NCI-H2227 (cell line): ENCODE measurements around the gene SUMO3.

Experiments used
- DNase-seq: peaks from one replicate; lab custom pipeline; 2025; ENCODE audit not compliant: unreplicated experiment; lab: John Stamatoyannopoulos, UW

The SUMO3 gene

DNA sequence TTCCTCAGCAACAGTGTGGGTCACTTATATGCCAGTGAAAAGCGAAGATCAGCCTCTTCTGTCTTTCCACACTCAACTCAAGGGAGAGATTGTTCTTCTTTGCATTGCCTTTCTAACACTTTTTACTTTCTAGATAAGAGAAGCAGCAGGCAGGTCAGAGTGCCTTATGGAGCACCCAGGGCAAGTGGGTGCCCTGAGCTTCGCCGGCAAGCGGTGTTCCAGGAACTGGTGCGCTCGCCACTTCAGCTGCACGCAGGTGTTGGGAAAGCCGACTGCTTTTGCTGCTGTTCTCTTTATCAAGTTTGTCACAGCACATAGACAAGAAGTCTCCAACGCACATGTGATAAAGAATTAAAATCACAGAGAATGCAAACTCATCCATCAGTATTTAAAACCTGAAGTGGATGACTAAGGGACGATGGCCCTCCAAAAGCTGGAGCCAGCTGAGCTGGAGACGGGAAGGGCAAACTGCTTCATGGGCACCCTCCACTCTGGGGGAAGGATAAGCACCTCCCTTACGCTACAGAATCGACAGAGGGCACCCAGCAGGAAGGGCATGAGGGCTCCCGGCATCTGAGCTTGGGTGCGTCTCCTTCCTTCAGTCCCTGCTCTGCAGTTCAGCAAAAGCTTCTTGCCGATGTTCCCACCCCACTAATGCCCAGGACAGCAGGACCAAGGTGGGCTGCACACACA is 36.9 kb downstream of the SUMO3 start:
- DNase-seq, result no peak

DNA sequence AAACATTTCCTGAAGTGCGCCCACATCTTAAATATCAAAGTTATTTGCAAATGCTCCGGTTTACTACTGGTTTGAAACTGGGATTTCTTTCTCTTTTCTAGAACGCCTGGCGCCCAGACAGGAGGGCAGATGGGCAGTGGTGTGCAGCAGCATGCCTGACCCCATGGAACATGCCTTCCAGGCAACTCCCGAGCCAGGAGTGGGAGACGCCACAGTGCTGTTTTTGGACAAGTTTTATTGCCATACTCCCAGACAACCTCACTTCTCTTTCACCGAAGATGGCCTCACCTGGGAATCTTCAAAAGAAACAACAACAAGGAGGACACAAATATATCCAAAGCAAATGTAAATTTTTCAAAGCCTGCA is 37.7 kb downstream of the SUMO3 start:
- DNase-seq, result no peak

DNA sequence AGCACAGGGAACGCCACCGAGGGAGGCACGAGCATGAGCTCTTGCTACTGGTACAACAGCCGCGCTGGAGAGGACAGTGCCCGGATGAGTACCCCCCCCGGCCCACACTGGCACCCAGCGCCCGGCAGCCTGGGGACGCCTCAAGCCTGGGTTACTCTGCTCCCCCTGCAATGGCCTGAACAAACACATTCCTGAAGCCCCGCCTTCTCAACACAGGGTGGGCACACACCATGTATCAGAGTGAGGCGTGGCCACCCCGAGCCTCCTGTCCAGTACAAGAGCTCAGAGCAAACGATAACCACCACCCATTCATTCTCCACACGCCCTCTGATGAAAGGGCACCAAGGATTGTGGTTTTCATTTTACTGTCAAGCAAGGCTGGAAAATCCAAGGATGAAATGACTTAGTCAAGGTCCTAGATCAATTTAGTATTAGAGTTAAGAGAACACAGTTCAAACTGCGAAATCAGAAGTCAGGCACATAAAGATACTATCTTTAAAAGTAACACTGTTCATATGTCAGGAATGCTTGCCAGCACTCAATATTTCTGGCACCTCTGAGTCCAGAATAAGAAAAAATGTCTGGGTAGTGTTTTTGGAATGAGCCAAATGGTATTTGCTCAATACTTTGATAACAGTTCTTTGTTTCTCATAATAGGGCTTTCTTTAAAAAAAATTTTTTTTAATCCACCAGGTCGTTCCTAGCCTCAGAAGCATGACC is 38.3 kb downstream of the SUMO3 start:
- no peak for DNase-seq

DNA sequence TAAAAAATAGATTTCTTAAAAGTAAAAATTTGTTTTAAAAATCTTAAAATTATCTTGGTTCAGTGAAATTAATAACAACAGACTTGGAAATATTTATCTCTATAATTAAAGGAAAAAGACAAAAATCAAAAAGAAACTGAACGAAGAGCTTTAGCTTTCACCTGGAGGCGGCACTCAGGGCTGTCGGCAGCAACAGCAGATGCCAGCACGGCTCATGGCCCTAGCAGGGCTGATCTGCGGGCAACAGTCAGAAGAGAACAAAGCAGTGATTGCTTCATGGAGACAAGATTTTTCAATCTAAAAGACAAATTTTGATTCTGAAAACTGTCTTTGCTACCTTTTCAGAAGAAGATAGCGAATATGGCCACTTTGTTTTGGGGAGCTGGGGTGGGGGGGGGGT is 38.9 kb downstream of the SUMO3 start:
- DNase-seq, result no peak

DNA sequence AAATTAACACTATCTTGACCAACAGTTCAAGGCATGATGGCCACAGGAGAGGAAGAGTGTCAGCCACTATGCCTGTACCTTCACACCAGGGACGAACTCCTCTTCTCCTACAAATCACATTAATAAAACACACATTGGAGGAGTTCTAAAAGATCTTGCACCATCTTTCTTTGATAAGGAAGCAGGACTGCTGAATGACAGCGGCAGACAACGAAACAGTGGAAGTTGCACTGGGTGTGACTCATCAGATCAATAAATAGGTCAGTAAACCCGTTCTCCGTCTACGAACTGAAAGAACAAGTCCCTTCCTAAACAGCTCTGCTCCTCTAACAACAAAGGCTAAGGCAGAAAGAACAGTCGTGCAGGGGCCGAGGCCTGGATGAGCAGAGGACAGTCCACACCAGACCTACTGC is 39.4 kb downstream of the SUMO3 start:
- DNase-seq, result no peak

DNA sequence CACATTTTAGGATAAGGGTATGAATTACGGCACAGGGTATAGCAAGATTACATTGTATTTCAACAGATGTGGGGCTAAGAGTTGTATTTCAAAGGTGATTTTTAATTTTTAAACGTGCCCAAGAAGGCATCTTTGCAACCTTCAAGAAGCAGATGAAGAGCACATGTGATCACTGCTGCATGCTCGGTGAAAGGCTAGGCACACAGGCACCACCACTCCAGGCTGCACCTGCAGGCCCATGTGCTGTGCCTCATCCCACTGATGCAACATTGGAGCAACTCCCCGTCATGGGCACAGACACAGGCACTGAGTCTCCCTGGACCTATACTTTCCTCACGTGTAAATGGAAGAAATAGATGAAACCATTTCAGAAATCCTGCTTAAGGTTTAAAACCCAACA is 39.8 kb downstream of the SUMO3 start:
- no peak for DNase-seq

DNA sequence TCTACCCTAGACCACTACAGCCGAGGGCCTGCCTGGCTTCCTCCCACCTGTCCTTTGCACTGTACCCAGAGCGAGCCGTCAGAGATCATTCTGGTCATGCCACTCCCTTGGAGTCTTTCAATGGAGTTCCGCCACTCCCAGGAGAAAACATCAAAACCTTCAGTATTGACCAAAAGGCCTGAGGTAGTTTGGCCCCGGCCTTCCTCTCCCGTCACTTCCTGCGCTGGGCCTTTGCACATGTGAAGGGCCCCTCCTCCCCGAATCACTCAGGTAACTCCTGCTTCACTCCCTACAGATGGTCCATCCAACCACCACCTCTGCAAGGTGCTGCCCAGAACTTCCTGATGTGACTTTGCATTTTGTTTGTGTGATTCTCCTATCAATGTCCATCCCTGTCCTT is 42.9 kb downstream of the SUMO3 start:
- no peak for DNase-seq

DNA sequence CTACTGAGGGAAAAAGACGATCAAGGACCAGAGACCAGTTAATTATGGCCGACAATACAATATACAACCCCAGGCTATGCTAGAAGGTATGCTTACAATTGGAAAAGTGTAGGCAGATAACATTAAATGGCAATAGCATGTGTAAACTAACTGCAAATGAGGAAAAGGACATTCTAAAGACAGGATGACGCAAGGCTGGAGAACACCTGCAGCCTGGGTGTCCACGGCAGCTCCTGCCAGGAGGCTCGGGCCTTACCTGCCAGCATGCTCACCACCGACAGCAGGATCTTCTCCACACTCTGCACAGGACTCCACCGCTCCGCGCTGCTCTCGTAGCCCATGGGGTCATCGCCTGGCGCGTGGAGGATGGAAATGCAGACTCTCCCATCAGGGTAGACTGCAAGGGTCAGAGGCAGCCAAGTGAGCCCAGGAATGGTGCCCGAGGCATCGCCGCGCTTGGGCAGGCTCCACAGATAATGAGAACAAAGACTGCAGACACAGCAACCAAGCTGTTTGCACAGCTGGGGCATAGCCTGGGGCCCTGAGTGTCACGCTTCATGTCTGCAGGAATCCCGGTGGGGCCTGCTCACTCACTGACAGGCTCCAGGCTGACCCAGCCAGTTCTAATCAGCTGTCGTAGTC is 44.5 kb downstream of the SUMO3 start:
- no peak for DNase-seq

DNA sequence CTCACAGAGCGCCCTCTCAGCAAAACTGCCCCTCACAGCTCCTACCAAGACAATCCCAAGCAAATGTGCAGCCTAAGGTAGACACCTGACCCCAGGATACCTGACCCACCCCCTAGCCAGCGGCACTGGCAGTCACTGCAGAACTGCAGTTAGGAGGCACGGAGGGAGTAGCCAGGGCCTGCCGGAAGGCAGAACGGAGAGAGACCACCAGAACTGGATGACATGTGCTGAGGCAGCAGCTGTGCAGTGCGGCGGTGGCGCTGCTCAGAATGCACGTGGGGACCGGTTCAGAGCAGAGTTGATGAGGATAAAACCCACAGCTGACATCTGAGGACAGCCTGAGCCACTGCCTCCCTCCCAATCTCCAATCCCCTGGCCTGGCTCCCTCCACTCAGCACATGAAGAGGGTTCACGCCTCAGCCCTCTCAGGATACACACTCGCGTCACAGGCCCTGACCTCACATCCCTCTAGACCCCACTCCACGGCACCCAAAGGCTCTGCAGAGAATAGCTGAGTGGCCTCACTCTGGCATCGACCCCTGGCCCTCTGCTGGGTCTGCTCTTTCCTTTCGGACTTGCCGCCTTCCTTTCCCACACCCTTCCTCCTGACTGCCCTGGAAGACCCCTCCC is 45.9 kb downstream of the SUMO3 start:
- DNase-seq, result no peak

DNA sequence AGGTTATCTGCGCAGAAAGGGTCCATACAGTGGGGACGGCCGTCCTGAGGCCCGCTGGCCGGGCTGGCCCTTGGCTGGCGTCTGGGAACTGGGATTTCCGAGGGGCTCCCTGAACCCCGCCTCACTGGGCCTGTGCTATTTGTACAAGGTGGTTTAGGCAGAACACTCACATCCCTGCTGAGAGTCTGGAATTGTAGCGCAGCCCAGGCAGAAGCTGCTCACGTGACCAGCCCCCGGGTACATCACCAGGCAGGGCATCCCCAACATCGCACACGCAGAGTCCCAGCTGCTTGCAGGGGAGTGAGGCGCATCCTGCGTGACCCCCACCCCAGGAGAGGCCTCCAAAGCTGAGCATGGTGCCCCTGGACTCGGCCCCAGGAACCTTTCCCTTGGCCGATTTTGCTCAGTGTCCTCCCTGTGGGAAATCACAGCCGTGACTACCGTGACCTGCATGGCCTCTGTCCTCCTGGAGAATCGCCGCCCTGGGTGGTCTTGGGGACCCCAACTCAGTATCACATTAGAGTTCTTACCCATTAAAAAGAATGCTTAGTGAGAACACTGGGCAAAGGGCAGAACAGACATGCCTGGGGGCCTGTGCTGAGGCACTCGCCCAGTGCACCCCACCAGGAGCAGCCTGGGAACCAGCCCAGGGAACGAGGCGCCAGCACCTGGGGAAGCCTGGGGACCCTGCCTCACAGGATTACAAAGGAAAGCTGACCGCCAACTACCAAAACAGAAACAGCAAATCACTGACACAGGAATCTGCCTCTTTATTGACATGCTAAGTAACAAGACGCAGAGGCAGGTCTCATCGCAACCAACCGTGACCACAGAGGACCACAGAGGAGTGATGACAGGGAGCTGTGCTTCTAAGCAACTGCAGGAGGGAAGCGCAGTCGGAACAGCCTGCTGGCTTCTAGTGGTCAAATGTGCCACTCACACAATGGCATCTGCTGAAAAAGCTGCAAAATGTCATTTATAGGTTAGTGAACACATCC is 49.7 kb downstream of the SUMO3 start:
- DNase-seq, result no peak

DNA sequence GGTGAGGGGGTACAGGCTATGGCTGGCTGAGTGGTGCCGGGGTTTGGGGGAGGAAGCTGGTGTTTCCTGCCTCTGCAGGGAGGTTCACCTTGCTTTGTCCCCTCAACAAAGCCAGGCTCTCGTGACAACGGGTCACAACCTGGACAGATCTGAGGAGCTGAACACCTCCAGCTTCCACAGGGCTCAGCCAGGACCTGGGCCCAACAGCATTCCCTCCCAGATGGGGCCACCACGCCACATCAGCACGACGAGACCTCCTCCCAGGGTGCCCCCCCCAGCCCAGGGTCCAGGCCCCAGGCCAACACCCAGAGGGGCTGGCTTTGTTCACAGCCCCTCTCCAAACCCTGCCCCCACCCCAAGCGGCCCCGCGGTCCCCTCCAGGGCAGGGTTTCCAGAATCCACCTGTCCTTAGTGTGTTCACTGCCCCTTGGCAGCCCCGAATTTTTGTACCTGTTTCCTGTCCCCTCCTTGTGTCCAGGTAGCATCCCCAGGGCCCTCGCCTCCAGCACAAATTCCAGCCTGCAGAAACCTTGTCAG is 51.0 kb downstream of the SUMO3 start:
- no peak for DNase-seq

DNA sequence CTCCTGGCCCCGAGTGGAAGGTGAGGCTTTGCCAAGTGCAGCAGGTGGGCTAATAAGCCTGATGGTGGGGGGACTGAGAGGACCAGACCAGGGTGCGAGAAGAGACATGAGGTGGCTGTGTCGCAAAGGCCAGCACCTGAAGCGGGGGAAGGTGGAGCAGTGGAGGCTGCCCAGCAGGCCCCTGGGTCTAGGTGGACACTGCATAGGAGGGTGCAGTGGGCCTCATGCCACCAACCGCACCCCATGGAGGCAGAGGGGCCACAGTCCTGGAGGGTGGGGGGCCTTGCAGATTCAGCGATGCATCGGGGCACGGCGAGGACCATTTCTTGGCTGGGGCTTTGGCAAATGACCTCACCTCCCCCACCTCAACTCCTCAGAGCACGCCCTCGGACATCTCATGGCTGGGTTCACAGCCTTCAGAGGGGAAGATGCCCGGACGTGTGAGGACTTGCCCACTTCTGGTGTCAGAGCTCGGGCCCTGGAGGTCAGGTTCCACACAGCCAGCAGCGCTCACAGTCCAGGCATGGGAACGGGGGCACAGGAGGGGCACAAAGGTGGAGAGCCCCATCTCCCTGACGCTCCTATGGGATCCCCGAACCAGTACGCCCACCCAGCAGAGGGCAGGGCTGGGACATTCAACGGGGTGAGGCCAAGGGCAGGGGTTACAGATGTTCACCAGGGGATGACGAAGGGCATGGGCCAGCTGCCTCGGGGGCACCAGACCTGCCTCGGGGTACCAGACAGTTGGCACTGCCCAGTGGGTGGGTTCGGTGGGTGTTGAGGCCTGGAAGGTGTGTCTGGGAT is 51.6 kb downstream of the SUMO3 start:
- no peak for DNase-seq

DNA sequence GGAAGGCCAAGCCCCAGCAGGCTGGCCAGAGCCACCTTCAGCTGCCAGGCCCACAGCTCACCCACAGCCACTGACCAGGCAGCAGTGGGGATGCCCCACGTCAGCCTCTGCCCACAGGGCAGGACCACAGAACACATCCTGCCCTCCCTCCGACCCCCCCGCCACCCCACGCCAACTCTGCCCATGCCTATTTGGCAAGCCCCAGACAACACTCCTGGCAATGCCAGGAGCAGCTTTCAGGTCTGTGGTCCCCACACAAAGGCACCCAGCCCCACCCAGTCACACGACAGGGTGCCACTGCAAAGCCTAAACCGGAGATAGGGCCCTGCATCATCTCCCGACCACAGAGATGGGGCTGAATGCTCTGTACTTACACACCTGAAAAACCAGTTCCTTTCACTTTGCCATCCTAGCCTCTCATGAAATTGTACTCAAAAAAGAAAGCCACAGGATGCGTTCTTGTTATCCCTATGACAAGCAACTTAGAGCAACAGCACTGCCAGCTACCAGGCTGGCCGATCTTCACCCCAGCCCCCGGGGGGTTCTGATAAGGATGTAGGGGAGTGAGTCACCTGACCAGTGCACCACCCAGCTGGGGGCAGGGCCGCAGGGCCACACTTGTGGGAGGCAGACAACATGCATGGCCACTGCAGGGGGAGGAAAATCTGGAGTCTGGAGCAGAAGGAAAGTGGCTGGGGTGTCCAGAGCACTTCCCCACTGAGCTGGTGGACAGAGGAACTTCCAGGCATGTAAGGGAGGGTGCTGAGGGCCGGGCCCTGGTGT is 52.4 kb downstream of the SUMO3 start:
- no peak for DNase-seq

DNA sequence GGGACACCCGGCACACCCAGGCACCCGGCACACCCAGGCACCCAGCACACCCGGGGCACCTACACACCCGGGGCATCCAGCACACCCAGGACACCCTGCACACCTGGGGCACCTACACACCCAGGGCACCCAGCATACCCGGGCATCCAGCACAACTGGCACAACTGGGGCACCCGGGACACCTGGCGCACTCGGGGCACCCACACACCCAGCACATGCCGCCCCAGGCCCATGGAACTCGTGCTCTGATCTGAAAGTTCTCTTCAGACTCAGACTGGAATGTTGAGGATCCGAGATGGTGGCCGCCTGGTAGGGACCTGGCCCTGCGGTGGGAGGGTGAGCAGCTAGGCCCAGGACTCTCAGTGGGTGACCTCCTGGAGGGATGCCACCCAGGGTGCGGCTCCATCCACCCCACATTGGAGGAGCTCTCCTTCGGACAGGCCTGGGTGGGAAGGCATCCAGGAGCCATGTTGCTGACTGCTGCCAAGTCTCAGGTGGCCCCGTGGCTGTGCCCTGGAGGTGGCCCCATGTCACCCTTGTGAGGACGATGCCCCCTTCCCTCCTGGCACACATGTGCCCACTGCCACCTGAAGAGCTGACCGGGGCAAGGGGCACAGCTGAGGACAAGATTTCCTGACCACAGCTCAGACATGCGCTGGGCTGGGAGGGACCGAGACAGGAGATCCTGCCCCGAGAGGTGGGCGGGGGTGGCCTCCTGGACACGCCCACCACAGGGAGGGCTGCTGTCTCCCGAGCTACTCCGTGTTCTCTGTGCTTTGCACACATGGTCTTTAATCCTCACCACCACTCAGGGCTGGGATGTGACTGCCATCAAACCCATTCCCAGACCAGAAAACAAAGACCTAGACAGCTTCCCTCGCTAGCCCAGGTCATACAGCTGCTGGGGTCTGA is 53.3 kb downstream of the SUMO3 start:
- DNase-seq, result no peak

DNA sequence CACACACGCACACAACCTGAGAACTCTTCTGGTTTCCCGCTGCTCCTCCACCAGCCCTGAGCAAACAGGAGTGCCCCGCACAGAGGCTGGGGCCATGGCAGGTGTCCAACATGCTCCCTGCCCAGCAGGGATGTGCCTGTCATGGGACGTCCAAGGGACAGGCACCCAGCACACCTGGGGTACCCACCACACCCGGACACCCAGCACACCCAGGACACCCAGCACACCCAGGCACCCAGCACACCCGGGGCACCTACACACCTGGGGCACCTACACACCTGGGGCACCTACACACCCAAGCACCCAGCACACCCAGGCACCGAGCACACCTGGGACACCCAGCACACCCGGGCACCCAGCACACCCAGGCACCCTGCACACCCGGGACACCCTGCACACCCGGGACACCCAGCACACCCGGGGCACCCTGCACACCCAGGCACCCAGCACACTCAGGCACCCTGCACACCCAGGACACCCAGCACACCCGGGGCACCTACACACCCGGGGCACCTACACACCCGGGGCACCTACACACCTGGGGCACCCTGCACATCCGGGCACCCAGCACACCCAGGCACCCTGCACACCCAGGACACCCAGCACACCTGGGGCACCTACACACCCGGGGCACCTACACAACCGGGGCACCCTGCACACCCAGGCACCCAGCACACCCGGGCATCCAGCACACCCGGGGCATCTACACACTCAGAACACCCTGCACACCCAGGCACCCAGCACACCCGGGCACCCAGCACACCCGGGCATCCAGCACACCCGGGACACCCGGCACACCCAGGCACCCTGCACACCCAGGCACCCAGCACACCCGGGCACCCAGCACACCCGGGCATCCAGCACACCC is 54.2 kb downstream of the SUMO3 start:
- no peak for DNase-seq

DNA sequence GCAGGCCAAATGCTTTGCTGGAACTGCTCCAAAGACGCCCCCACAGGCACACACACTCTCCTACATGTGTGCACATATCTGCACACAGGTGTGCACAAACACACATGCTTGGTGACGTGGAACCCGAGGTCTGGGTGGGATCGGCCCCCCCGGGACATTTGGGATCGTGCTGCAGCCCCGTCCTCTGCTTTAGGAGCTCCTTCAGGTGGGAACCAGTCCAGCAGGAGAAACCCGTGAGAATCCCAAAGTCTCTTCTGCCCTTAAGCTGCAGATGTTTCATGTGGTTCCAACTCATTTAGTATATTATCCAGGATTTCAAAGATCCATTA is 54.8 kb downstream of the SUMO3 start:
- no peak for DNase-seq
